Vagina (tissue), 2 donors: ENCODE results near the gene ERRFI1. TPM values are rescaled to one million over a fixed set of nuclear protein-coding genes. Genes with fewer than 3 reads are reported as not detected.

ENCODE experiments used
- DNase-seq, 2 donors: peaks; one replicate each; pipeline ENCODE4 v3.0.0-alpha.2; 2017; ENCODE audit errors: extremely low spot score in 2 of 2
- H3K27ac ChIP-seq: fragments of 200-600 bp; sonication (generic); one replicate; pipeline ENCODE4 v1.5.1; 2019
- H3K27me3 ChIP-seq: fragments of 200-600 bp; sonication (generic); one replicate; pipeline ENCODE4 v1.5.1; 2019
- H3K36me3 ChIP-seq, 2 donors: fragments of 200-600 bp; sonication (generic); one replicate each; pipeline ENCODE4 v1.5.1; 2017 to 2019
- H3K4me1 ChIP-seq: fragments of 200-600 bp; sonication (generic); one replicate; pipeline ENCODE4 v1.5.1; 2019
- H3K4me3 ChIP-seq, 2 donors: fragments of 200-600 bp; sonication (generic); 1 replicate in 1 of 2; 2 replicates in 1 of 2; pipeline ENCODE4 v1.5.1; 2016 to 2019
- H3K9me3 ChIP-seq: fragments of 200-600 bp; sonication (generic); one replicate; pipeline ENCODE4 v1.5.1; 2019
- POLR2A ChIP-seq, 2 donors: fragments of 450-650 bp; IDR thresholded peaks; one replicate each; pipeline ENCODE4 v1.6.1; 2017; ENCODE audit warnings: antibody characterized with exemption in 2 of 2, mild to moderate bottlenecking in 2 of 2, moderate library complexity in 2 of 2
- POLR2AphosphoS5 ChIP-seq, 2 donors: sonication (generic); formaldehyde crosslinking; IDR thresholded peaks; one replicate each; pipeline ENCODE4 v1.9.0; 2017; ENCODE audit warnings: antibody characterized with exemption in 2 of 2, mild to moderate bottlenecking in 2 of 2, low read depth in 1 of 2; ENCODE audit not compliant: insufficient read depth in 1 of 2
- intact Hi-C: fragments of 100-400 bp; cut with DNase I; formaldehyde crosslinking; loops from one replicate; pipeline ENCODE4 v1.15.1; 2023
- total RNA-seq: library from RNA; depleted of rRNA; stranded (reverse); fragments of >200 nt; gene quantifications from one replicate; pipeline ENCODE4 v1.2.3, GENCODE V29; 2016
- TF ChIP-seq, protein P1 (sequence below), 3 experiments: fragments of 450-650 bp in 2 of 3; fragments of 200-600 bp in 1 of 3; sonication (generic) in 1 of 3; IDR thresholded peaks; one replicate each; pipeline ENCODE4 v1.5.1; 2017 to 2019; ENCODE audit warnings: antibody characterized with exemption in 3 of 3, mild to moderate bottlenecking in 2 of 3, moderate library complexity in 2 of 3

ERRFI1 gene
- total RNA-seq, 1 donor from 2014 or later, result 160 TPM

DNA sequence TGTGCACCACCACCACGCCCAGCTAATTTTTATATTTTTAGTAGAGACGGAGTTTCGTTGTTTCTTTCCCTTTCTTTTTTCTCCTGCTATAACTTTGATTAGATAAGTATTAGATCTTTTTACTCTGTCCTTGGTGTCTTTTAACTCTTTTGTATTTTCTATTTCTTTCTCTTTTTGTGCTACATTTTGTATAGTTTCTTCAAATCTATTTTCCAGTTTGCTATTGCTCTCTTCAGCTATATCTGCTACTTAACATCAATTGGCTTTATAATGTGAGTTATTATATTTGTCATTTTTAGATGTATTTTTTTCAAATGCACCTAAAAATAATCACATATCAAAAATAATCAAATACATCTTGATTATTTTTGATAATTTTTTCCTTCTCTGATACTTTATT, 16.0 kb upstream of the ERRFI1 start:
- no peaks in the 10 kb centered on the region for H3K36me3 ChIP-seq
- H3K4me3 ChIP-seq, result no peak overlapping the region
- no peaks in the 10 kb centered on the region for H3K27me3 ChIP-seq
- intact Hi-C loops, result no loop called here
- no peak overlapping the region for H3K27ac ChIP-seq
- H3K4me1 ChIP-seq, result peaks cover 6% of the 10 kb centered on the region
- no peak for TF ChIP-seq POLR2A (IDR thresholded peaks at IDR 0.05)
- TF ChIP-seq, protein P1, sequence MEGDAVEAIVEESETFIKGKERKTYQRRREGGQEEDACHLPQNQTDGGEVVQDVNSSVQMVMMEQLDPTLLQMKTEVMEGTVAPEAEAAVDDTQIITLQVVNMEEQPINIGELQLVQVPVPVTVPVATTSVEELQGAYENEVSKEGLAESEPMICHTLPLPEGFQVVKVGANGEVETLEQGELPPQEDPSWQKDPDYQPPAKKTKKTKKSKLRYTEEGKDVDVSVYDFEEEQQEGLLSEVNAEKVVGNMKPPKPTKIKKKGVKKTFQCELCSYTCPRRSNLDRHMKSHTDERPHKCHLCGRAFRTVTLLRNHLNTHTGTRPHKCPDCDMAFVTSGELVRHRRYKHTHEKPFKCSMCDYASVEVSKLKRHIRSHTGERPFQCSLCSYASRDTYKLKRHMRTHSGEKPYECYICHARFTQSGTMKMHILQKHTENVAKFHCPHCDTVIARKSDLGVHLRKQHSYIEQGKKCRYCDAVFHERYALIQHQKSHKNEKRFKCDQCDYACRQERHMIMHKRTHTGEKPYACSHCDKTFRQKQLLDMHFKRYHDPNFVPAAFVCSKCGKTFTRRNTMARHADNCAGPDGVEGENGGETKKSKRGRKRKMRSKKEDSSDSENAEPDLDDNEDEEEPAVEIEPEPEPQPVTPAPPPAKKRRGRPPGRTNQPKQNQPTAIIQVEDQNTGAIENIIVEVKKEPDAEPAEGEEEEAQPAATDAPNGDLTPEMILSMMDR (IDR thresholded peaks at IDR 0.05), result no peak
- TF ChIP-seq POLR2AphosphoS5 (IDR thresholded peaks at IDR 0.05; ENCODE audit: insufficient read depth in 1 of 2, low read depth in 1 of 2), result no peak
- DNase-seq, result no peak
- H3K9me3 ChIP-seq, result no peaks in the 10 kb centered on the region

- Histone ChIP-seq H3K4me3 (no peak overlapping the region), H3K36me3 (no peaks in the 10 kb centered on the region), H3K9me3 (no peaks in the 10 kb centered on the region), H3K27ac (peak overlapping the region; percentile 37), H3K4me1 (peaks cover 4% of the 10 kb centered on the region), H3K27me3 (no peaks in the 10 kb centered on the region)
- intact Hi-C loops, result no loop called here
- TF ChIP-seq, protein P1 (IDR thresholded peaks at IDR 0.05), result no peak
- TF ChIP-seq POLR2AphosphoS5 (IDR thresholded peaks at IDR 0.05; ENCODE audit: insufficient read depth in 1 of 2, low read depth in 1 of 2), result peak in 1 of 2 donors; percentile 77
- DNase-seq, result no peak
These were observed 14.5 kb upstream of the ERRFI1 start for GRCh38 chr1:8040586-8040985.

DNA sequence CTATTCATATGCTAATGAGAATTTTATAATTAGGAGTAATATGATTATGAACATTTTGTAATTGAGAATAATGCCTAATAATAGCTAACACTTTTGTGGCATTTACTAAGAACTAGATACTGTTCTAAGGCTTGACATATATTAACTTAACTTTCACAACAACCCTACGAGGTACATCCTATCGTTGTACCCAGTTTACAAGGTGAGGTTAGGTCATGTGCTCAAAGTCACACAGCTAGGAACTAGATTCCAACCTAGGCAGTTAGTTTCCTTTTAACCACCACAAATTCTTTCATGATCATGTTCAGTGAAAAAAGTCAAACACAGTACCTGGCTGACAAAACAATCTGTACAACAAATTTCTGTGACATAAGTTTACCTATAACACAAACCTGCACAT, 13.0 kb upstream of the ERRFI1 start:
- Histone ChIP-seq H3K27ac (no peak overlapping the region), H3K27me3 (no peaks in the 10 kb centered on the region), H3K9me3 (no peaks in the 10 kb centered on the region), H3K4me1 (peaks cover 4% of the 10 kb centered on the region), H3K36me3 (no peaks in the 10 kb centered on the region), H3K4me3 (no peak overlapping the region)
- intact Hi-C loops, result loop anchor here (10.0 kb wide), 1 partner anchor 76 kb away; no protein-coding TSS in a partner anchor
- DNase-seq, result no peak
- TF ChIP-seq POLR2AphosphoS5 (IDR thresholded peaks at IDR 0.05; ENCODE audit: insufficient read depth in 1 of 2, low read depth in 1 of 2) (no peak), POLR2A (IDR thresholded peaks at IDR 0.05) (no peak)
- TF ChIP-seq, protein P1 (IDR thresholded peaks at IDR 0.05), result no peak

- no peak for DNase-seq
- TF ChIP-seq, protein P1 (IDR thresholded peaks at IDR 0.05), result no peak
- TF ChIP-seq POLR2AphosphoS5 (IDR thresholded peaks at IDR 0.05; ENCODE audit: insufficient read depth in 1 of 2, low read depth in 1 of 2) (no peak), POLR2A (IDR thresholded peaks at IDR 0.05) (no peak)
- Histone ChIP-seq H3K4me1 (no peaks in the 10 kb centered on the region), H3K36me3 (no peaks in the 10 kb centered on the region), H3K27me3 (no peaks in the 10 kb centered on the region), H3K9me3 (no peaks in the 10 kb centered on the region), H3K27ac (no peak overlapping the region), H3K4me3 (no peak overlapping the region)
- intact Hi-C loops, result loop anchor here (10.0 kb wide), 1 partner anchor 80 kb away; no protein-coding TSS in a partner anchor
These were observed 9.2 kb upstream of the ERRFI1 start for GRCh38 chr1:8035289-8035688.

- no peaks in the 10 kb centered on the region for H3K9me3 ChIP-seq
- peaks cover 5% of the 10 kb centered on the region for H3K4me1 ChIP-seq
- H3K27ac ChIP-seq, result no peak overlapping the region
- TF ChIP-seq POLR2A (IDR thresholded peaks at IDR 0.05) (no peak), POLR2AphosphoS5 (IDR thresholded peaks at IDR 0.05; ENCODE audit: insufficient read depth in 1 of 2, low read depth in 1 of 2) (no peak)
- TF ChIP-seq, protein P1 (IDR thresholded peaks at IDR 0.05), result no peak
- intact Hi-C loops, result loop anchor here (5.0 to 10.0 kb wide), 2 partner anchors 81 to 204 kb away; no protein-coding TSS in a partner anchor
- H3K4me3 ChIP-seq, result no peak overlapping the region
- H3K36me3 ChIP-seq, result no peaks in the 10 kb centered on the region
- DNase-seq, result no peak
- no peaks in the 10 kb centered on the region for H3K27me3 ChIP-seq
These were observed 7.2 kb upstream of the ERRFI1 start for GRCh38 chr1:8033322-8033721.
